HepG2 (cell line): ENCODE measurements around the gene AQP7. TPM values are rescaled to one million over a fixed set of nuclear protein-coding genes. Genes with fewer than 3 reads are reported as not detected.

Experiments used
- ATAC-seq: fragments of 200-7000 bp; cut with Tn5 transposase; 3 replicates; pipeline ENCODE4 v1.9.1; 2020; ENCODE audit warnings: mild to moderate bottlenecking, moderate library complexity
- BruUV-seq: library from RNA; stranded (reverse); fragments of 400-500 nt; replicated peaks from 2 replicates; lab custom pipeline; 2021; lab: Mats Ljungman, UMichigan
- CTCF ChIA-PET: fragments of 300-600 bp; formaldehyde crosslinking; extraction: SDS; loops from one replicate; lab custom pipeline; 2021; ENCODE audit warnings: low total read pairs, inconsistent platforms, low intra/inter-chr PET ratio; lab: Yijun Ruan, JAX
- POLR2A ChIA-PET: fragments of 350-600 bp; sonication (Branson Sonifier 250); formaldehyde crosslinking; loops from one replicate; lab custom pipeline; 2020; ENCODE audit warnings: antibody characterized with exemption, inconsistent platforms; lab: Yijun Ruan, JAX
- DNase-seq: peaks from one replicate; pipeline ENCODE4 v3.0.0-alpha.2; 2015; ENCODE audit warnings: low spot score
- FAIRE-seq: peaks from 3 replicates; lab custom pipeline; 2011; peaks lifted over from hg19 to GRCh38; lab: Jason Lieb, UNC
- H2AFZ ChIP-seq: one replicate; pipeline ENCODE4 v1.6.1; 2011; ENCODE audit warnings: low read length, inconsistent platforms
- H3K27ac ChIP-seq: fragments of 300-600 bp; 3 replicates; pipeline ENCODE4 v1.8.0; 2011; ENCODE audit warnings: mixed run types, mild to moderate bottlenecking, mixed read lengths, low read length, inconsistent platforms; ENCODE audit not compliant: insufficient read depth; ENCODE audit errors: extremely low read length
- H3K27me3 ChIP-seq, 2 experiments: fragments of 200-600 bp in 1 of 2; 2 replicates in 1 of 2; 3 replicates in 1 of 2; pipeline versions ENCODE4 v1.6.0 to v1.8.0; 2011; ENCODE audit warnings: low read length in 2 of 2, mild to moderate bottlenecking in 2 of 2, moderate library complexity in 2 of 2, inconsistent platforms in 1 of 2; ENCODE audit not compliant: insufficient read depth in 2 of 2, control insufficient read depth in 1 of 2
- H3K36me3 ChIP-seq, 2 experiments: fragments of 200-600 bp in 1 of 2; replicated peaks in 1 of 2; 2 replicates in 1 of 2; 3 replicates in 1 of 2; pipeline versions ENCODE4 v1.5.1 to v1.8.0; 2011; ENCODE audit warnings: low read length in 2 of 2, inconsistent platforms in 1 of 2; ENCODE audit not compliant: insufficient read depth in 2 of 2, control insufficient read depth in 1 of 2
- H3K4me1 ChIP-seq: 2 replicates; pipeline ENCODE4 v1.5.1; 2012; ENCODE audit warnings: low read length, inconsistent platforms; ENCODE audit not compliant: insufficient read depth
- H3K4me2 ChIP-seq: 2 replicates; pipeline ENCODE4 v1.6.0; 2011; ENCODE audit warnings: low read depth, low read length, inconsistent platforms
- H3K4me3 ChIP-seq, 3 experiments: fragments of 200-600 bp in 1 of 3; sonication (generic), shearing (Covaris generic) in 1 of 3; replicated peaks in 1 of 3; 2 replicates each; pipeline ENCODE4 v1.5.1; 2011 to 2016; ENCODE audit warnings: low read length in 3 of 3, inconsistent platforms in 2 of 3, low read depth in 2 of 3, mild to moderate bottlenecking in 2 of 3, control low read depth in 1 of 3, mixed read lengths in 1 of 3; ENCODE audit not compliant: insufficient read depth in 1 of 3
- H3K79me2 ChIP-seq: one replicate; pipeline ENCODE4 v1.6.1; 2011; ENCODE audit warnings: low read length, inconsistent platforms; ENCODE audit not compliant: insufficient read depth
- H3K9ac ChIP-seq: 2 replicates; pipeline ENCODE4 v1.6.0; 2011; ENCODE audit warnings: mild to moderate bottlenecking, low read depth, low read length, inconsistent platforms; ENCODE audit not compliant: insufficient read depth
- H3K9me3 ChIP-seq: 2 replicates; pipeline ENCODE4 v1.5.1; 2012; ENCODE audit warnings: mild to moderate bottlenecking, low read length
- H4K20me1 ChIP-seq: 2 replicates; pipeline ENCODE4 v1.6.0; 2011; ENCODE audit warnings: inconsistent platforms, mild to moderate bottlenecking, low read length, moderate library complexity; ENCODE audit not compliant: insufficient read depth
- HOMEZ ChIP-seq: IDR thresholded peaks from 2 replicates; pipeline ENCODE4 v1.6.1; 2016; ENCODE audit warnings: low read depth
- JARID2 ChIP-seq: sonication (generic); formaldehyde crosslinking; IDR thresholded peaks from 2 replicates; pipeline ENCODE4 v1.8.1; 2023; ENCODE audit warnings: missing genetic modification reagents, inconsistent platforms; ENCODE audit not compliant: insufficient replicate concordance
- JDP2 ChIP-seq: sonication (generic); formaldehyde crosslinking; IDR thresholded peaks from 2 replicates; pipeline ENCODE4 v1.8.1; 2022; ENCODE audit warnings: missing genetic modification reagents, borderline replicate concordance
- MAZ ChIP-seq, 2 experiments: sonication (generic) in 1 of 2; formaldehyde crosslinking in 1 of 2; IDR thresholded peaks; 2 replicates each; pipeline versions ENCODE4 v1.5.0 to v1.6.1; 2012 to 2020; ENCODE audit warnings: low read depth in 2 of 2, mild to moderate bottlenecking in 2 of 2, borderline replicate concordance in 1 of 2, improper control_type of control experiment in 1 of 2, low read length in 1 of 2, missing genetic modification reagents in 1 of 2, moderate library complexity in 1 of 2
- MED8 ChIP-seq: sonication (generic); formaldehyde crosslinking; IDR thresholded peaks from 2 replicates; pipeline ENCODE4 v1.8.1; 2023; ENCODE audit warnings: mild to moderate bottlenecking, missing genetic modification reagents; ENCODE audit not compliant: insufficient replicate concordance
- NFATC3 ChIP-seq: sonication (generic); formaldehyde crosslinking; IDR thresholded peaks from 2 replicates; pipeline ENCODE4 v1.5.1; 2020; ENCODE audit warnings: mild to moderate bottlenecking, missing genetic modification reagents
- NFKB2 ChIP-seq: sonication (generic); formaldehyde crosslinking; IDR thresholded peaks from 2 replicates; pipeline ENCODE4 v1.4.0; 2020; ENCODE audit warnings: missing genetic modification reagents, borderline replicate concordance
- RBAK ChIP-seq: sonication (generic); formaldehyde crosslinking; IDR thresholded peaks from 2 replicates; pipeline ENCODE4 v1.5.1; 2020; ENCODE audit warnings: mild to moderate bottlenecking, missing genetic modification reagents
- WIZ ChIP-seq: sonication (generic); formaldehyde crosslinking; IDR thresholded peaks from 2 replicates; pipeline ENCODE4 v1.5.1; 2020; ENCODE audit warnings: mild to moderate bottlenecking, missing genetic modification reagents
- ZFP90 ChIP-seq: sonication (generic); formaldehyde crosslinking; IDR thresholded peaks from 2 replicates; pipeline ENCODE4 v1.8.0; 2022; ENCODE audit warnings: missing genetic modification reagents, mild to moderate bottlenecking, inconsistent platforms, borderline replicate concordance
- ZNF496 ChIP-seq: sonication (generic); formaldehyde crosslinking; IDR thresholded peaks from 2 replicates; pipeline ENCODE4 v1.8.1; 2023; ENCODE audit warnings: mild to moderate bottlenecking, moderate library complexity, missing genetic modification reagents; ENCODE audit not compliant: insufficient replicate concordance
- ZNF569 ChIP-seq: sonication (generic); formaldehyde crosslinking; IDR thresholded peaks from 2 replicates; pipeline ENCODE4 v1.5.0; 2020; ENCODE audit warnings: mild to moderate bottlenecking, missing genetic modification reagents, moderate library complexity, borderline replicate concordance
- ZNF614 ChIP-seq: IDR thresholded peaks from 2 replicates; pipeline ENCODE4 v1.6.1; 2018; ENCODE audit warnings: missing biosample characterization, missing genetic modification reagents, inconsistent platforms, borderline replicate concordance
- ZNF703 ChIP-seq: sonication (generic); formaldehyde crosslinking; IDR thresholded peaks from 2 replicates; pipeline ENCODE4 v1.5.1; 2020; ENCODE audit warnings: missing genetic modification reagents, mild to moderate bottlenecking, moderate library complexity, borderline replicate concordance
- ZNF772 ChIP-seq: sonication (generic); formaldehyde crosslinking; IDR thresholded peaks from 2 replicates; pipeline ENCODE4 v1.5.0; 2020; ENCODE audit warnings: mild to moderate bottlenecking, missing genetic modification reagents
- WGBS: methylation state at CpG from one replicate; pipeline ENCODE4 v1.1.6; 2017; ENCODE audit warnings: low lambda C conversion rate; 5-methylcytosine and 5-hydroxymethylcytosine counted together
- in situ Hi-C: cut with HindIII; loops from 2 replicates; pipeline ENCODE4 v1.10.0; 2017; ENCODE audit warnings: low pct_unique_long_range_greater_than_20kb; ENCODE audit not compliant: extremely low pct_ligation_motif_present
- intact Hi-C: fragments of 100-400 bp; cut with micrococcal nuclease; formaldehyde crosslinking; loops from one replicate; pipeline ENCODE4 v1.10.0; 2022; ENCODE audit not compliant: unreplicated experiment
- polyA plus RNA-seq, 8 experiments: library from polyadenylated mRNA; depleted of rRNA in 3 of 8; stranded (reverse) in 7 of 8; unstranded in 1 of 8; fragments of >200 nt; fragmentation: Illumina TruSeq in 4 of 8; extraction: Trizol in 4 of 8; gene quantifications; 2 replicates each; pipeline versions ENCODE4 v1.2.1 to v1.2.3, GENCODE V29; 2011 to 2016; ENCODE audit warnings: low read depth in 4 of 8, missing spikeins in 1 of 8, mixed read lengths in 1 of 8; ENCODE audit not compliant: insufficient read depth in 1 of 8
- total RNA-seq, 5 experiments: library from RNA; depleted of rRNA; stranded (reverse); fragments of >200 nt; fragmentation: Illumina TruSeq; extraction: Trizol; gene quantifications; 2 replicates each; pipeline ENCODE4 v1.2.3, GENCODE V29; 2016; ENCODE audit warnings: low read depth in 1 of 5
- TF ChIP-seq, protein P1 (sequence below): sonication (generic); formaldehyde crosslinking; IDR thresholded peaks from 2 replicates; pipeline ENCODE4 v1.4.0; 2020; ENCODE audit warnings: low read depth, missing genetic modification reagents

AQP7 gene
- total and polyA plus RNA-seq, 2 of the 13 experiments (the other 11 are each of a cell fraction or from before 2014, with no cell fraction given), result 1.9 to 2.1 TPM

- no TSS peak for BruUV-seq
- DNase-seq (no peak), ATAC-seq (no peak), FAIRE-seq (no peak)
- in situ Hi-C loops (no loop called here), intact Hi-C loops (loop anchor here (2.0 to 5.0 kb wide), 2 partner anchors 38 to 52 kb away; no protein-coding TSS in a partner anchor)
- Histone ChIP-seq H3K27ac (no peak overlapping the region), H2AFZ (no peak overlapping the region), H3K27me3 (peaks cover 3 to 58% of the 10 kb centered on the region in 2 experiments; a peak in 4 of 5 replicates), H3K79me2 (no peaks in the 10 kb centered on the region), H3K9ac (no peak overlapping the region), H3K4me3 (peak overlapping the region in 1 of 3 experiments; percentile 42; a peak in 1 of 6 replicates), H3K4me2 (peak overlapping the region; percentile 51), H3K4me1 (peaks cover 56% of the 10 kb centered on the region), H4K20me1 (no peaks in the 10 kb centered on the region), H3K9me3 (no peaks in the 10 kb centered on the region), H3K36me3 (no peaks in the 10 kb centered on the region)
- WGBS, result 7% methylated on average over 3 of the region's 13 CpGs
- POLR2A ChIA-PET, result interaction anchor here (0.8 to 3.0 kb wide), 13 partner anchors 12 to 151 kb away, joined by 3 to 18 read pairs (median 6); partner anchors contain the start of genes AQP3, BAG1, CHMP5 and NFX1
- CTCF ChIA-PET, result interaction anchor here (1.7 to 1.8 kb wide), 2 partner anchors 11 to 41 kb away, joined by 5 to 12 read pairs; no protein-coding TSS in a partner anchor
- TF ChIP-seq RBAK (no peak), WIZ (0 out of 2 replicates have a peak, but pooled peaks have one; percentile 19), HOMEZ (no peak), ZNF703 (CRISPR knock-in tag) (no peak), NFATC3 (no peak), MAZ (IDR thresholded peaks at IDR 0.05; ENCODE audit: borderline replicate concordance, low read depth, low read length) (no peak), MAZ (CRISPR knock-in tag; IDR thresholded peaks at IDR 0.05; ENCODE audit: low read depth) (no peak), ZNF496 (no peak), ZNF772 (CRISPR knock-in tag) (no peak), JDP2 (CRISPR knock-in tag) (no peak), ZNF614 (no peak), MED8 (CRISPR knock-in tag) (no peak), ZFP90 (CRISPR knock-in tag) (0 out of 2 replicates have a peak, but pooled peaks have one; percentile 10), ZNF569 (0 out of 2 replicates have a peak, but pooled peaks have one; percentile 17), JARID2 (CRISPR knock-in tag) (no peak), NFKB2 (CRISPR knock-in tag) (no peak)
- TF ChIP-seq, protein P1, sequence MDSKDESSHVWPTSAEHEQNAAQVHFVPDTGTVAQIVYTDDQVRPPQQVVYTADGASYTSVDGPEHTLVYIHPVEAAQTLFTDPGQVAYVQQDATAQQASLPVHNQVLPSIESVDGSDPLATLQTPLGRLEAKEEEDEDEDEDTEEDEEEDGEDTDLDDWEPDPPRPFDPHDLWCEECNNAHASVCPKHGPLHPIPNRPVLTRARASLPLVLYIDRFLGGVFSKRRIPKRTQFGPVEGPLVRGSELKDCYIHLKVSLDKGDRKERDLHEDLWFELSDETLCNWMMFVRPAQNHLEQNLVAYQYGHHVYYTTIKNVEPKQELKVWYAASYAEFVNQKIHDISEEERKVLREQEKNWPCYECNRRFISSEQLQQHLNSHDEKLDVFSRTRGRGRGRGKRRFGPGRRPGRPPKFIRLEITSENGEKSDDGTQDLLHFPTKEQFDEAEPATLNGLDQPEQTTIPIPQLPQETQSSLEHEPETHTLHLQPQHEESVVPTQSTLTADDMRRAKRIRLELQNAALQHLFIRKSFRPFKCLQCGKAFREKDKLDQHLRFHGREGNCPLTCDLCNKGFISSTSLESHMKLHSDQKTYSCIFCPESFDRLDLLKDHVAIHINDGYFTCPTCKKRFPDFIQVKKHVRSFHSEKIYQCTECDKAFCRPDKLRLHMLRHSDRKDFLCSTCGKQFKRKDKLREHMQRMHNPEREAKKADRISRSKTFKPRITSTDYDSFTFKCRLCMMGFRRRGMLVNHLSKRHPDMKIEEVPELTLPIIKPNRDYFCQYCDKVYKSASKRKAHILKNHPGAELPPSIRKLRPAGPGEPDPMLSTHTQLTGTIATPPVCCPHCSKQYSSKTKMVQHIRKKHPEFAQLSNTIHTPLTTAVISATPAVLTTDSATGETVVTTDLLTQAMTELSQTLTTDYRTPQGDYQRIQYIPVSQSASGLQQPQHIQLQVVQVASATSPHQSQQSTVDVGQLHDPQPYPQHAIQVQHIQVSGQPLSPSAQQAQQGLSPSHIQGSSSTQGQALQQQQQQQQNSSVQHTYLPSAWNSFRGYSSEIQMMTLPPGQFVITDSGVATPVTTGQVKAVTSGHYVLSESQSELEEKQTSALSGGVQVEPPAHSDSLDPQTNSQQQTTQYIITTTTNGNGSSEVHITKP (CRISPR knock-in tag), result no peak
Observed at GRCh38 chr9:33414889-33415500, 12.6 kb upstream of the AQP7 start.
